ENCODE data around the gene DPF3.

DNA sequence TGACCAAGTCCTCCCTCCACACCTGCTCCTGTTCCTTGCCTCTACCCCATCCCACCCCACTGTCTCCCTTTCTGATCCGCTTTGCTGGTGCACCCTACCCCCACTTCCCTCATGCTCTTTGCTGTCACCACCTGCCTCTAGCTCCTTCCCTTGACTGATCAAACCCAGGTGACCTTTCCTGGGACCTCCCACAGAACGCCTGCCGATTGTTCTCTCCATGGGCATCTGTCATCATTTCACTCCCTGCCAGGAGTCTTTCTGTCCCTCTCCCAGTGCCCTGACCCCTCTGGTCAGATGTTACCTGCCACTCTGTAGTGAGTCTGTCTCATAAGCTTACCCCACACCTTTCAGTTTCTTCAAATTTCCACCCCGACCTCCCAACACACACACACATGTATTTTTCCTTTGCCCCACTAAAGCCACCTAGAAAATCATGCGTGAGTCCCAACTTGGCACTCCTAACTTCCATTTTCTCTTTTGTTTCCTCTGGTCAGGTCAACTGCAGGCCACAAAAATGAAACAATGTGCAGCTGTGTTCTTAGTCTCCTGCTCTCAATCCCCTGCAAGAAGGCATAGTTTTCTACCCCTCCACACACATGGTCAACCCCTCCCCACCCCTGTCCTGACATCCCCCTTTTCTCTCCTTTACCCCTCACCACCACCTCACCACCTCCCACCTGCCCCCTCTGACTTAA, 229.8 kb downstream of the DPF3 start:
- no peak for TF ChIP-seq POLR2A (IDR thresholded peaks at IDR 0.05)
- no peak for TF ChIP-seq CTCF (IDR thresholded peaks at IDR 0.05)

Measured in right lobe of liver (tissue), 4 donors.